B cell (primary cell): Measurements from ENCODE around the gene EML6. TPM values are rescaled to one million over a fixed set of nuclear protein-coding genes. Genes with fewer than 3 reads are reported as not detected.

Source experiments
- ATAC-seq: fragments of 200-7000 bp; cut with Tn5 transposase; one replicate; pipeline ENCODE4 v1.10.0; 2021; ENCODE audit warnings: low read depth, mild to moderate bottlenecking, moderate number of reproducible peaks, moderate library complexity
- CTCF ChIA-PET: fragments of 350-600 bp; sonication (Branson Sonifier 250); formaldehyde crosslinking; loops from one replicate; lab custom pipeline; 2021; ENCODE audit warnings: antibody characterized with exemption, inconsistent platforms; lab: Charles Lee
- POLR2A ChIA-PET: fragments of 350-600 bp; sonication (Branson Sonifier 250); formaldehyde crosslinking; loops from one replicate; lab custom pipeline; 2021; ENCODE audit warnings: antibody characterized with exemption; lab: Charles Lee
- DNase-seq: peaks from one replicate; pipeline ENCODE4 v3.0.0; 2013
- H2AFZ ChIP-seq: 2 replicates; pipeline ENCODE4 v1.6.1; 2012; ENCODE audit warnings: mild to moderate bottlenecking, low read depth, low read length; ENCODE audit not compliant: insufficient read depth, poor library complexity, severe bottlenecking
- H3K27ac ChIP-seq, 2 donors: 1 replicate in 1 of 2; 2 replicates in 1 of 2; pipeline ENCODE4 v1.5.1; 2012 to 2013; ENCODE audit warnings: low read length in 2 of 2, mild to moderate bottlenecking in 2 of 2, moderate library complexity in 1 of 2
- H3K27me3 ChIP-seq, 4 experiments: fragments of 200-600 bp in 1 of 4; sonication (generic) in 1 of 4; replicated peaks in 1 of 4; 1 replicate in 2 of 4; 2 replicates in 2 of 4; pipeline versions ENCODE4 v1.6.1 to v1.7.0; 2013 to 2016; ENCODE audit warnings: low read length in 3 of 4, mild to moderate bottlenecking in 2 of 4, mixed read lengths in 1 of 4, moderate library complexity in 1 of 4; ENCODE audit not compliant: insufficient read depth in 4 of 4, control insufficient read depth in 3 of 4; ENCODE audit errors: control extremely low read depth in 1 of 4
- H3K36me3 ChIP-seq, 2 experiments: replicated peaks in 1 of 2; 1 replicate in 1 of 2; 2 replicates in 1 of 2; pipeline versions ENCODE4 v1.6.1 to v1.7.1; 2013; ENCODE audit warnings: low read length in 1 of 2; ENCODE audit not compliant: insufficient read depth in 2 of 2, control insufficient read depth in 1 of 2; ENCODE audit errors: control extremely low read depth in 1 of 2, extremely low read depth in 1 of 2
- H3K4me1 ChIP-seq, 2 donors: fragments of 200-600 bp in 1 of 2; sonication (generic) in 1 of 2; 1 replicate in 1 of 2; 2 replicates in 1 of 2; pipeline versions ENCODE4 v1.5.1 to v1.6.1; 2013 to 2017; ENCODE audit warnings: low read length in 2 of 2; ENCODE audit not compliant: control insufficient read depth in 2 of 2, insufficient read depth in 2 of 2
- H3K4me2 ChIP-seq: replicated peaks from 2 replicates; pipeline ENCODE3; 2012; ENCODE audit warnings: mild to moderate bottlenecking, low read depth, low read length; ENCODE audit not compliant: poor library complexity, severe bottlenecking
- H3K4me3 ChIP-seq, 5 experiments: fragments of 200-600 bp in 1 of 5; sonication (generic) in 1 of 5; 1 replicate in 3 of 5; 2 replicates in 2 of 5; pipeline versions ENCODE4 v1.5.1 to v1.7.0; 2011 to 2016; ENCODE audit warnings: low read length in 4 of 5, mild to moderate bottlenecking in 4 of 5, low read depth in 2 of 5, control low read depth in 1 of 5, moderate library complexity in 1 of 5; ENCODE audit not compliant: insufficient read depth in 1 of 5; ENCODE audit errors: control extremely low read depth in 1 of 5, extremely low read depth in 1 of 5
- H3K79me2 ChIP-seq: fragments of 200-600 bp; sonication (generic); one replicate; pipeline ENCODE4 v1.6.0; 2016; ENCODE audit warnings: low read length; ENCODE audit not compliant: control insufficient read depth, insufficient read depth
- H3K9ac ChIP-seq: fragments of 200-600 bp; sonication (generic); 2 replicates; pipeline ENCODE4 v1.6.1; 2017; ENCODE audit warnings: mild to moderate bottlenecking, low read length, moderate library complexity
- H3K9me3 ChIP-seq, 3 donors: one replicate each; pipeline versions ENCODE4 v1.6.1 to v1.7.1; 2013; ENCODE audit warnings: low read length in 2 of 3; ENCODE audit not compliant: control insufficient read depth in 2 of 3, insufficient read depth in 1 of 3; ENCODE audit errors: control extremely low read depth in 1 of 3
- H4K20me1 ChIP-seq: 2 replicates; pipeline ENCODE4 v1.6.0; 2012; ENCODE audit warnings: mild to moderate bottlenecking, low read length; ENCODE audit not compliant: insufficient read depth, control insufficient read depth, poor library complexity, severe bottlenecking
- H3K27ac Mint-ChIP-seq: one replicate; pipeline ENCODE4 v1.8.0; 2021; ENCODE audit warnings: mixed read lengths
- H3K27me3 Mint-ChIP-seq: one replicate; pipeline ENCODE4 v1.8.0; 2021; ENCODE audit warnings: mixed read lengths
- H3K4me1 Mint-ChIP-seq: one replicate; pipeline ENCODE4 v1.8.0; 2021; ENCODE audit warnings: mixed read lengths
- H3K4me3 Mint-ChIP-seq: one replicate; pipeline ENCODE4 v1.8.0; 2021; ENCODE audit warnings: mixed read lengths
- H3K9me3 Mint-ChIP-seq: one replicate; pipeline ENCODE4 v1.8.0; 2022; ENCODE audit warnings: mixed read lengths; ENCODE audit not compliant: insufficient read depth
- EZH2 ChIP-seq: IDR thresholded peaks from 2 replicates; pipeline ENCODE4 v1.6.1; 2012; ENCODE audit warnings: borderline replicate concordance, low read depth, mild to moderate bottlenecking, moderate library complexity, low read length; ENCODE audit not compliant: insufficient read depth, poor library complexity, severe bottlenecking
- WGBS: methylation state at CpG from one replicate; pipeline ENCODE4 v1.1.5; 2013; ENCODE audit warnings: missing lambda C conversion rate; ENCODE audit not compliant: insufficient coverage; 5-methylcytosine and 5-hydroxymethylcytosine counted together
- intact Hi-C: fragments of 100-400 bp; cut with micrococcal nuclease; formaldehyde crosslinking; loops from one replicate; pipeline ENCODE4 v1.10.0; 2022
- polyA plus RNA-seq: library from polyadenylated mRNA; depleted of rRNA; stranded (reverse); fragments of >200 nt; gene quantifications from 2 replicates; pipeline ENCODE4 v1.2.3, GENCODE V29; 2012
- total RNA-seq, 2 donors: library from RNA; stranded (reverse); fragments of 120-200 nt in 1 of 2; gene quantifications; 1 replicate in 1 of 2; 2 replicates in 1 of 2; pipeline versions ENCODE4 v1.2.3 to v1.2.4, GENCODE V29; 2013 to 2022
- TF ChIP-seq, protein P1 (sequence below): fragments of 200-600 bp; IDR thresholded peaks from one replicate; pipeline ENCODE4 v1.8.0; 2022; ENCODE audit warnings: antibody characterized with exemption, mild to moderate bottlenecking

The EML6 gene
- total and polyA plus RNA-seq, 2 donors (not counting 1 experiment from before 2014, with no cell fraction given), result 42.5 to 53.7 TPM

DNA sequence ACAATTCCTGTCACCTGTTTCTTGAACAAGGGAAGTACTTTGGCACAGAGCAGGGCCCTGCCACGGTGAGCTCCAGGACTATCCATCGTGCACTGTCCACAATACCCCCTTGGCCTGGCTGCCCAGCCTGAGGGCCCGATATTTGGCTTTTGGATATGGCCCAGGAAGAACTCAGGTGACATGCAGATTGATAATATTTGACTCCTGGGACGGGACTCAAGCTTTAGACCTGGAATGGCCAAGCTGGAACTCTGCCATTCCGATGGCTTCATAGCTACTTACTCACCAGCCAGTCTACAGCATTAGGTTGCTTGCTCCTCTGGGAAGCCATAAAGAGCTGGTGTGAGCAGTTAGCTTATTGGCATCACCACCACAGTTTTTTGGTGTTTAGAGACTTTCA lies 26.6 kb downstream of the EML6 start:
- ATAC-seq (no peak), DNase-seq (no peak)
- peaks cover 0 to 12% (median 0%) of the 10 kb centered on the region in 3 donors for H3K9me3 ChIP-seq
- Mint-ChIP-seq H3K4me3 (no peak overlapping the region), H3K27ac (no peak overlapping the region), H3K27me3 (no peaks in the 10 kb centered on the region), H3K4me1 (peaks cover 2% of the 10 kb centered on the region), H3K9me3 (no peaks in the 10 kb centered on the region)
- H4K20me1 ChIP-seq, result no peaks in the 10 kb centered on the region
- no peak overlapping the region for H3K27ac ChIP-seq
- 100% methylated on average over 4 of the region's 5 CpGs for WGBS
- H3K4me2 ChIP-seq, result no peak overlapping the region
- H3K9ac ChIP-seq, result no peak overlapping the region
- H3K36me3 ChIP-seq, result no peaks in the 10 kb centered on the region
- H3K4me3 ChIP-seq, result no peak overlapping the region
- no peak for TF ChIP-seq EZH2
- TF ChIP-seq, protein P1, sequence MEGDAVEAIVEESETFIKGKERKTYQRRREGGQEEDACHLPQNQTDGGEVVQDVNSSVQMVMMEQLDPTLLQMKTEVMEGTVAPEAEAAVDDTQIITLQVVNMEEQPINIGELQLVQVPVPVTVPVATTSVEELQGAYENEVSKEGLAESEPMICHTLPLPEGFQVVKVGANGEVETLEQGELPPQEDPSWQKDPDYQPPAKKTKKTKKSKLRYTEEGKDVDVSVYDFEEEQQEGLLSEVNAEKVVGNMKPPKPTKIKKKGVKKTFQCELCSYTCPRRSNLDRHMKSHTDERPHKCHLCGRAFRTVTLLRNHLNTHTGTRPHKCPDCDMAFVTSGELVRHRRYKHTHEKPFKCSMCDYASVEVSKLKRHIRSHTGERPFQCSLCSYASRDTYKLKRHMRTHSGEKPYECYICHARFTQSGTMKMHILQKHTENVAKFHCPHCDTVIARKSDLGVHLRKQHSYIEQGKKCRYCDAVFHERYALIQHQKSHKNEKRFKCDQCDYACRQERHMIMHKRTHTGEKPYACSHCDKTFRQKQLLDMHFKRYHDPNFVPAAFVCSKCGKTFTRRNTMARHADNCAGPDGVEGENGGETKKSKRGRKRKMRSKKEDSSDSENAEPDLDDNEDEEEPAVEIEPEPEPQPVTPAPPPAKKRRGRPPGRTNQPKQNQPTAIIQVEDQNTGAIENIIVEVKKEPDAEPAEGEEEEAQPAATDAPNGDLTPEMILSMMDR, result no peak
- intact Hi-C loops, result no loop called here
- POLR2A ChIA-PET, result no interaction called here
- H3K4me1 ChIP-seq, result peaks cover 0 to 1% of the 10 kb centered on the region in 2 donors
- H3K27me3 ChIP-seq, result no peaks in the 10 kb centered on the region
- H2AFZ ChIP-seq, result no peak overlapping the region
- CTCF ChIA-PET, result interaction anchor here (1.1 kb wide), 1 partner anchor 90 kb away, joined by 3 read pairs; no protein-coding TSS in a partner anchor
- no peaks in the 10 kb centered on the region for H3K79me2 ChIP-seq

DNA sequence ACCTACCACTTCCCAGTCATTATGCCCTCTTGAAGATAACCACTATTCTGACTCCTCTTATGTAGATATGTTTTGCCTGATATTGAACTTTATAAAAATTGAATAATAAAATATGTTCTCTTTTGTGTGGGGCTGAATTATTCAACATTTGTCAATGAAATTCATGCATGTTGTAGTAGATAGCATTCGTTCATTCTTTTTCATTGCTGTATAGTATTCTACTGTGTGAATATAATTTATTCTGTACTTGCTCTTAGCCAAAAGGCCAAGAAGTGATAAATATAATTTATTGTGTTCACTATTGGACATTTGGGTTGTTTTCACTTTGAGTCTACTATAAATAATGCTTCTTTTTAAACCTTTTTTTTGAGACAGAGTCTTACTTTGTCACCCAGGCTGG lies 29.0 kb downstream of the EML6 start:
- Mint-ChIP-seq H3K9me3 (no peaks in the 10 kb centered on the region), H3K27ac (no peak overlapping the region), H3K27me3 (no peaks in the 10 kb centered on the region), H3K4me3 (no peak overlapping the region), H3K4me1 (peaks cover 23% of the 10 kb centered on the region)
- Histone ChIP-seq H3K9me3 (peaks cover 0 to 15% (median 0%) of the 10 kb centered on the region in 3 donors), H3K27me3 (no peaks in the 10 kb centered on the region), H3K4me3 (no peak overlapping the region), H3K36me3 (no peaks in the 10 kb centered on the region), H4K20me1 (no peaks in the 10 kb centered on the region), H3K27ac (no peak overlapping the region), H3K79me2 (no peaks in the 10 kb centered on the region), H3K4me1 (peaks cover 16 to 22% of the 10 kb centered on the region in 2 donors), H3K4me2 (no peak overlapping the region), H3K9ac (no peak overlapping the region), H2AFZ (no peak overlapping the region)
- TF ChIP-seq, protein P1, result no peak
- no peak for TF ChIP-seq EZH2
- DNase-seq (no peak), ATAC-seq (no peak)
- no CpG with 5 or more reads among the region's 1 CpG for WGBS
- POLR2A ChIA-PET, result no interaction called here
- CTCF ChIA-PET, result no interaction called here
- intact Hi-C loops, result no loop called here
